Kidney (tissue), 14 donors: ENCODE results near the gene EGFLAM. TPM values are rescaled to one million over a fixed set of nuclear protein-coding genes. Genes with fewer than 3 reads are reported as not detected.
A peak's percentile ranks its signal among the peaks of the same experiment; 100 is the strongest.

Experiments used
- DNase-seq, 5 donors: peaks; one replicate each; pipeline ENCODE4 v3.0.0-alpha.2; 2013 to 2020
- FAIRE-seq: peaks from 2 replicates; lab custom pipeline; 2012; peaks lifted over from hg19 to GRCh38; lab: Jason Lieb, UNC
- H3K27ac ChIP-seq, 2 donors: one replicate each; pipeline ENCODE4 v1.7.0; 2013; ENCODE audit warnings: low read depth in 2 of 2, low read length in 2 of 2, inconsistent platforms in 1 of 2
- H3K27me3 ChIP-seq: one replicate; pipeline ENCODE4 v1.7.1; 2013; ENCODE audit warnings: low read length, inconsistent platforms; ENCODE audit not compliant: control insufficient read depth, insufficient read depth
- H3K36me3 ChIP-seq, 3 donors: one replicate each; pipeline versions ENCODE4 v1.7.0 to v1.7.1; 2013; ENCODE audit warnings: low read length in 3 of 3, control low read depth in 1 of 3, inconsistent platforms in 1 of 3; ENCODE audit not compliant: insufficient read depth in 3 of 3, control insufficient read depth in 2 of 3
- H3K4me1 ChIP-seq, 3 donors: one replicate each; pipeline versions ENCODE4 v1.7.0 to v1.7.1; 2013; ENCODE audit warnings: low read length in 3 of 3, inconsistent platforms in 1 of 3, low read depth in 1 of 3; ENCODE audit not compliant: control insufficient read depth in 2 of 3, insufficient read depth in 2 of 3
- H3K4me3 ChIP-seq, 3 donors: one replicate each; pipeline versions ENCODE4 v1.7.0 to v1.8.1; 2013; ENCODE audit warnings: low read length in 3 of 3, control low read depth in 1 of 3, inconsistent platforms in 1 of 3
- H3K9ac ChIP-seq, 3 donors: one replicate each; pipeline versions ENCODE4 v1.7.0 to v1.7.1; 2013; ENCODE audit warnings: low read length in 3 of 3, control low read depth in 1 of 3, inconsistent platforms in 1 of 3
- H3K9me3 ChIP-seq, 3 donors: one replicate each; pipeline versions ENCODE4 v1.7.0 to v1.7.1; 2013; ENCODE audit warnings: low read length in 3 of 3, control low read depth in 1 of 3, inconsistent platforms in 1 of 3; ENCODE audit not compliant: control insufficient read depth in 2 of 3, insufficient read depth in 1 of 3
- CTCF ChIP-seq: IDR thresholded peaks from 3 replicates; pipeline ENCODE4 v1.5.1; 2012; ENCODE audit warnings: mild to moderate bottlenecking, moderate library complexity, borderline replicate concordance; ENCODE audit not compliant: insufficient read depth; ENCODE audit errors: extremely low read depth
- intact Hi-C: fragments of 100-400 bp; cut with DNase I; formaldehyde crosslinking; loops from one replicate; pipeline ENCODE4 v1.11.1; 2022
- polyA plus RNA-seq: library from polyadenylated mRNA; stranded (reverse); fragments of 350-450 nt; fragmentation: Illumina TruSeq; extraction: RNeasy Lipid Tissue Mini Kit (QIAGEN cat#74804); gene quantifications from one replicate; pipeline ENCODE4 v1.2.3, GENCODE V29; 2014; ENCODE audit warnings: low read depth, low replicate concordance; ENCODE audit not compliant: insufficient read depth
- total RNA-seq: library from RNA; stranded (reverse); fragmentation: NEBNext Ultra II Directional; extraction: Animal tissue kit (Norgen Biotek cat#: 25700); gene quantifications from one replicate; pipeline ENCODE4 v1.2.1, GENCODE V29; 2021
- donor health status: control.
- donor health status: control.
- donor health status: control.
- donor health status: control.
- donor health status: control.
- donor health status: DM: yes; HTN: yes; CAD: no.
- donor health status: Normal renal cell carcinoma (clear cell type).

The EGFLAM gene
- total and polyA plus RNA-seq, 2 donors from 2014 or later = 5.1 to 5.9 TPM

GRCh38 chr5:38265546-38266179 lies 7.3 kb downstream of the EGFLAM start:
- peak; percentile 55 for TF ChIP-seq CTCF
- Histone ChIP-seq H3K27me3 (no peaks in the 10 kb centered on the region), H3K9me3 (no peaks in the 10 kb centered on the region), H3K27ac (no peak overlapping the region), H3K36me3 (no peaks in the 10 kb centered on the region), H3K4me1 (peaks cover 0 to 4% (median 0%) of the 10 kb centered on the region in 3 donors), H3K4me3 (no peak overlapping the region), H3K9ac (no peak overlapping the region)
- FAIRE-seq (no peak), DNase-seq (peak in 4 of 5 donors; percentile 78 to 86 (median 82))
- intact Hi-C loops = no loop called here

GRCh38 chr5:38267372-38267771 lies 9.0 kb downstream of the EGFLAM start:
- intact Hi-C loops = no loop called here
- H3K4me3 ChIP-seq = no peak overlapping the region
- peaks cover 0 to 4% (median 0%) of the 10 kb centered on the region in 3 donors for H3K4me1 ChIP-seq
- H3K9ac ChIP-seq = no peak overlapping the region
- DNase-seq = no peak
- H3K36me3 ChIP-seq = no peaks in the 10 kb centered on the region
- no peaks in the 10 kb centered on the region for H3K27me3 ChIP-seq
- no peak for TF ChIP-seq CTCF
- H3K9me3 ChIP-seq = no peaks in the 10 kb centered on the region
- no peak for FAIRE-seq
- no peak overlapping the region for H3K27ac ChIP-seq

DNA sequence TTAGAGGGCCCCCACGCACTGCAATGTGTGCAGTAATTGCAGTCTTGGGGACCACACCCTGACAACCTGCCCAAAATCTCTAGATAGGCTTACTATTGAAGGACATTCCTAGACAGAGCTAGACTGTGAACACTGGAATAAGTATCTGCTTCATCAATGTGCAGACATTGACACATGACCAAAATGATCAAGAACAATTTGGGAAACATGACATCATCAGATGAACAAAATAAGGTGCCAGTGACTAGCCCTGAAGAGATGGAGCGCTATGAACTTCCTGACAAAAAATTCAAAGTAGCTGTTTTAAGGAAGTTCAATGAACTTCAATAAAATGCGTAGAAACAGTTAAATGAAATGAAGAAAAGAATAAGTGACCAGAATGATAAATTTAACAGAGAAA lies 15.3 kb downstream of the EGFLAM start:
- FAIRE-seq = no peak
- Histone ChIP-seq H3K27me3 (no peaks in the 10 kb centered on the region), H3K9ac (no peak overlapping the region), H3K4me3 (no peak overlapping the region), H3K9me3 (peaks cover 0 to 15% (median 10%) of the 10 kb centered on the region in 3 donors), H3K36me3 (no peaks in the 10 kb centered on the region), H3K27ac (no peak overlapping the region), H3K4me1 (no peaks in the 10 kb centered on the region)
- no peak for DNase-seq
- intact Hi-C loops = no loop called here
- TF ChIP-seq CTCF = no peak
